Keratinocyte (primary cell): ENCODE measurements around the gene OBSCN. TPM values are rescaled to one million over a fixed set of nuclear protein-coding genes. Genes with fewer than 3 reads are reported as not detected.
"Not testable (repeated sequence)": the region's sequence is repeated elsewhere in the genome, so short reads cannot be mapped to it uniquely, and the experiment has no call there.

Experiments used
- DNase-seq: peaks from one replicate; pipeline ENCODE4 v3.0.0-alpha.2; 2011; ENCODE audit warnings: low read depth, missing footprints, low spot score
- FAIRE-seq: peaks from 2 replicates; lab custom pipeline; 2011; peaks lifted over from hg19 to GRCh38; lab: Jason Lieb, UNC
- H2AFZ ChIP-seq: 2 replicates; pipeline ENCODE4 v1.6.0; 2012; ENCODE audit warnings: low read length, control low read depth, inconsistent platforms; ENCODE audit not compliant: control insufficient read depth
- H3K27ac ChIP-seq: 2 replicates; pipeline ENCODE4 v1.5.1; 2011; ENCODE audit warnings: low read length; ENCODE audit not compliant: control insufficient read depth, insufficient read depth
- H3K27me3 ChIP-seq: 3 replicates; pipeline ENCODE4 v1.6.0; 2011; ENCODE audit warnings: low read length; ENCODE audit not compliant: control insufficient read depth, insufficient read depth; ENCODE audit errors: extremely low read depth
- H3K36me3 ChIP-seq, 2 experiments: 2 replicates in 1 of 2; 3 replicates in 1 of 2; pipeline ENCODE4 v1.5.1; 2011; ENCODE audit warnings: low read length in 2 of 2, mild to moderate bottlenecking in 1 of 2; ENCODE audit not compliant: control insufficient read depth in 2 of 2, insufficient read depth in 2 of 2; ENCODE audit errors: extremely low read depth in 1 of 2
- H3K4me1 ChIP-seq: 3 replicates; pipeline ENCODE4 v1.5.1; 2011; ENCODE audit warnings: low read length; ENCODE audit not compliant: control insufficient read depth, insufficient read depth; ENCODE audit errors: extremely low read depth
- H3K4me2 ChIP-seq: 3 replicates; pipeline ENCODE4 v1.6.0; 2011; ENCODE audit warnings: low read depth, low read length; ENCODE audit not compliant: control insufficient read depth, insufficient read depth; ENCODE audit errors: extremely low read depth
- H3K4me3 ChIP-seq, 3 experiments: fragments of 200-600 bp in 1 of 3; sonication (generic) in 1 of 3; 2 replicates in 2 of 3; 3 replicates in 1 of 3; pipeline ENCODE4 v1.5.1; 2011 to 2016; ENCODE audit warnings: low read length in 3 of 3, mild to moderate bottlenecking in 3 of 3, control low read depth in 2 of 3, inconsistent platforms in 1 of 3, low read depth in 1 of 3, mixed read lengths in 1 of 3, mixed run types in 1 of 3, moderate library complexity in 1 of 3; ENCODE audit not compliant: control insufficient read depth in 2 of 3, insufficient read depth in 2 of 3; ENCODE audit errors: extremely low read depth in 1 of 3
- H3K79me2 ChIP-seq: 2 replicates; pipeline ENCODE4 v1.6.0; 2012; ENCODE audit warnings: low read length; ENCODE audit not compliant: control insufficient read depth, insufficient read depth
- H3K9ac ChIP-seq: 3 replicates; pipeline ENCODE4 v1.6.0; 2011; ENCODE audit warnings: low read length; ENCODE audit not compliant: control insufficient read depth, insufficient read depth; ENCODE audit errors: extremely low read depth
- H3K9me1 ChIP-seq: 3 replicates; pipeline ENCODE4 v1.6.0; 2011; ENCODE audit warnings: low read length; ENCODE audit not compliant: control insufficient read depth, insufficient read depth; ENCODE audit errors: extremely low read depth
- H3K9me3 ChIP-seq: 2 replicates; pipeline ENCODE4 v1.5.1; 2012; ENCODE audit warnings: low read depth, low read length; ENCODE audit not compliant: control insufficient read depth
- H4K20me1 ChIP-seq: 3 replicates; pipeline ENCODE4 v1.6.0; 2011; ENCODE audit warnings: low read length; ENCODE audit not compliant: control insufficient read depth, insufficient read depth; ENCODE audit errors: extremely low read depth
- EZH2 ChIP-seq: IDR thresholded peaks from one replicate; pipeline ENCODE4 v1.6.1; 2012; ENCODE audit warnings: inconsistent platforms, mild to moderate bottlenecking, low read length, moderate library complexity
- dilution Hi-C: fragments of 300-500 bp; cut with MboI; formaldehyde crosslinking; loops from one replicate; pipeline ENCODE4 v1.7.0; 2020; ENCODE audit warnings: low sequenced_read_pairs; ENCODE audit not compliant: extremely low pct_ligation_motif_present
- polyA plus RNA-seq, 5 experiments: library from polyadenylated mRNA; depleted of rRNA in 3 of 5; stranded (reverse) in 3 of 5; stranded (forward) in 1 of 5; unstranded in 1 of 5; fragments of >200 nt; gene quantifications; 1 replicate in 1 of 5; 2 replicates in 3 of 5; 3 replicates in 1 of 5; pipeline versions ENCODE4 v1.2.1 to v1.2.3, GENCODE V29; 2011 to 2012; ENCODE audit warnings: missing spikeins in 2 of 5, low read depth in 1 of 5, low replicate concordance in 1 of 5
- TF ChIP-seq, protein P1 (sequence below), 3 experiments: IDR thresholded peaks in 1 of 3; conservative IDR thresholded peaks in 1 of 3; optimal IDR thresholded peaks in 1 of 3; 2 replicates in 2 of 3; 3 replicates in 1 of 3; pipeline versions ENCODE3 to v1.5.1; 2011; ENCODE audit warnings: low read length in 3 of 3, mild to moderate bottlenecking in 3 of 3, moderate library complexity in 2 of 3, control low read depth in 1 of 3, inconsistent platforms in 1 of 3; ENCODE audit not compliant: insufficient read depth in 2 of 3; ENCODE audit errors: extremely low read depth in 1 of 3

The OBSCN gene
- polyA plus RNA-seq, 1 donor (not counting 4 experiments of a cell fraction or from before 2014, with no cell fraction given): 1.8 TPM

DNA sequence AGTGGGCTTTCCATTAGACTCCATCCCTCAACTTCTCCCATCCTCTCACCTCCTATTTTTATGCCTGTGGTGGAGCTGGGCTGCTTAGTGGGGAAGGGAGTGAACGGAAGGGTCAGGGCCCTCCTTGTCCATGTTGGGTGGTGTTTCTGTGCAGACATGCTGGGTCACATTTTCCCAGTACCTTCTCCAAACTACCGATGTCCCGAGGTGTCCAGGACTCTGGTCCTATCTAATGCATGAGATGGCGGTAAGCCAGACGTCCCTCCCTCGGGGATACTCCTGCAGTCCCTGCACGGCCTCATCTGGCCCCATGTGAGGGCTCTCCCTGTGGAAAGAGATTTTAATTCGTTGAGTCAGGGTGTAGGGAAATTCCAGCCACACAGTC is 61.0 kb downstream of the OBSCN start:
- H3K4me1 ChIP-seq: no peaks in the 10 kb centered on the region
- H3K27ac ChIP-seq: no peak overlapping the region
- H3K4me2 ChIP-seq: no peak overlapping the region
- no peak overlapping the region for H3K9ac ChIP-seq
- peaks cover 4% of the 10 kb centered on the region for H4K20me1 ChIP-seq
- H3K4me3 ChIP-seq: no peak overlapping the region
- H3K9me1 ChIP-seq: no peaks in the 10 kb centered on the region
- no peaks in the 10 kb centered on the region for H3K27me3 ChIP-seq
- dilution Hi-C loops: no loop called here
- DNase-seq (no peak), FAIRE-seq (no peak)
- H3K9me3 ChIP-seq: no peaks in the 10 kb centered on the region
- H3K79me2 ChIP-seq: no peaks in the 10 kb centered on the region
- no peaks in the 10 kb centered on the region for H3K36me3 ChIP-seq
- no peak for TF ChIP-seq EZH2
- TF ChIP-seq, protein P1, sequence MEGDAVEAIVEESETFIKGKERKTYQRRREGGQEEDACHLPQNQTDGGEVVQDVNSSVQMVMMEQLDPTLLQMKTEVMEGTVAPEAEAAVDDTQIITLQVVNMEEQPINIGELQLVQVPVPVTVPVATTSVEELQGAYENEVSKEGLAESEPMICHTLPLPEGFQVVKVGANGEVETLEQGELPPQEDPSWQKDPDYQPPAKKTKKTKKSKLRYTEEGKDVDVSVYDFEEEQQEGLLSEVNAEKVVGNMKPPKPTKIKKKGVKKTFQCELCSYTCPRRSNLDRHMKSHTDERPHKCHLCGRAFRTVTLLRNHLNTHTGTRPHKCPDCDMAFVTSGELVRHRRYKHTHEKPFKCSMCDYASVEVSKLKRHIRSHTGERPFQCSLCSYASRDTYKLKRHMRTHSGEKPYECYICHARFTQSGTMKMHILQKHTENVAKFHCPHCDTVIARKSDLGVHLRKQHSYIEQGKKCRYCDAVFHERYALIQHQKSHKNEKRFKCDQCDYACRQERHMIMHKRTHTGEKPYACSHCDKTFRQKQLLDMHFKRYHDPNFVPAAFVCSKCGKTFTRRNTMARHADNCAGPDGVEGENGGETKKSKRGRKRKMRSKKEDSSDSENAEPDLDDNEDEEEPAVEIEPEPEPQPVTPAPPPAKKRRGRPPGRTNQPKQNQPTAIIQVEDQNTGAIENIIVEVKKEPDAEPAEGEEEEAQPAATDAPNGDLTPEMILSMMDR (optimal IDR thresholded peaks at IDR 0.05 in 1 of 3, IDR thresholded peaks at IDR 0.05 in 1 of 3, conservative IDR thresholded peaks at IDR 0.05 in 1 of 3; ENCODE audit: extremely low read depth in 1 of 3, insufficient read depth in 2 of 3, low read length in 3 of 3): no peak
- no peak overlapping the region for H2AFZ ChIP-seq

DNA sequence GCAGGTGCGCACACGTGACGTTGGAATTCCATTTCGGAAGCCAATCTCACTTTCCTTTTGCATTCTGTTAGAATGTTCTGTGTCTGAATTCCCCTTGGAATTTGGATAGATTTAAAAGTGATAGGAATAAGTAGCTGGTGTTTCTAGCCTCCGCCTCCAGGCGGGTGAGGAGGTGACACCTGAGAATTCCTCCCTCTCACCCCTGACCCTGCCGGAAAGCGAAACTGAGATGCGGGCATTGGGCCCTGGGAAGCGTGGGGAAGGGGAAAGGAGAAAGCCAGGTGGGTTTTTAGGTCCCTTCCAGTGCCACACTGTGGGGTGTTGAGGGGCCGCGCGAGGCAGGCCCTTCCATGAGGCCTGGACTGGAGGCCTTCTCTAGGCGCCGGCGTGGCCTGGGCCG is 61.6 kb downstream of the OBSCN start:
- H3K4me1 ChIP-seq, H3K9me1 ChIP-seq, DNase-seq, FAIRE-seq, H3K9ac ChIP-seq, H3K79me2 ChIP-seq, H3K27ac ChIP-seq, H4K20me1 ChIP-seq, dilution Hi-C loops, H3K4me2 ChIP-seq, H3K27me3 ChIP-seq, H2AFZ ChIP-seq, H3K9me3 ChIP-seq, H3K36me3 ChIP-seq, H3K4me3 ChIP-seq: not testable (repeated sequence)

DNA sequence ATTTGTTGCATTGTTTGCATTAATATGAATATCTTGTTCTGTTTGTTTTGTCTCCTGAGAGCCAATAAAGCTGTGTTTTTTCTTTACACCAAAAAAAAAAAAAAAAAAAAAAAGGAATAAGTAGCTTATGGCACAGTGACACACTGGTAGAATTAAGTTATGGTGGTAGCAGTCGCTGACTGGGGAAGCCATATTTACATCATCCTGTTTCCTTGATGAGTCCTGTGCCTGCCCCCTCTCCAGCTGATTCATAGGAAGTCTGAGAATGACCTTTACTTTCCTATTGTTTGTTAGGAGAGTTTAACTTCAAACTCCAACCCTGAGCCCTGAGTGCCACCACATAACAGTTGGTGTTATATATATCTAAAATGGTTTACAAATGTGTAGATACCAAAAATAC is 62.2 kb downstream of the OBSCN start:
- TF ChIP-seq, protein P1 (optimal IDR thresholded peaks at IDR 0.05 in 1 of 3, IDR thresholded peaks at IDR 0.05 in 1 of 3, conservative IDR thresholded peaks at IDR 0.05 in 1 of 3; ENCODE audit: extremely low read depth in 1 of 3, insufficient read depth in 2 of 3, low read length in 3 of 3): no peak
- TF ChIP-seq EZH2: no peak
- dilution Hi-C loops: no loop called here
- Histone ChIP-seq H3K4me3 (no peak overlapping the region), H3K9ac (no peak overlapping the region), H2AFZ (no peak overlapping the region), H3K27me3 (no peaks in the 10 kb centered on the region), H3K79me2 (no peaks in the 10 kb centered on the region), H3K36me3 (peaks cover 0 to 3% of the 10 kb centered on the region in 2 experiments), H3K4me2 (no peak overlapping the region), H4K20me1 (peaks cover 4% of the 10 kb centered on the region), H3K9me3 (no peaks in the 10 kb centered on the region), H3K9me1 (no peaks in the 10 kb centered on the region), H3K4me1 (no peaks in the 10 kb centered on the region), H3K27ac (no peak overlapping the region)
- DNase-seq: no peak
- no peak for FAIRE-seq
